Stomach (tissue), 4 donors: Measurements from ENCODE around the gene NKRF.

Experiments
- CTCF ChIP-seq, 7 experiments: fragments of 450-650 bp in 4 of 7; fragments of 200-600 bp in 3 of 7; sonication (generic) in 3 of 7; IDR thresholded peaks; one replicate each; pipeline ENCODE4 v1.5.1; 2016 to 2019; ENCODE audit warnings: antibody characterized with exemption in 7 of 7, control low read depth in 2 of 7, mild to moderate bottlenecking in 1 of 7
- EP300 ChIP-seq: sonication (generic); formaldehyde crosslinking; IDR thresholded peaks from one replicate; pipeline ENCODE4 v1.6.1; 2017; ENCODE audit warnings: antibody characterized with exemption
- POLR2A ChIP-seq, 4 donors: fragments of 450-650 bp; IDR thresholded peaks; one replicate each; pipeline ENCODE4 v1.6.1; 2016; ENCODE audit warnings: antibody characterized with exemption in 4 of 4, control low read depth in 2 of 4, mild to moderate bottlenecking in 1 of 4, moderate library complexity in 1 of 4
- POLR2AphosphoS5 ChIP-seq, 3 donors: sonication (generic); formaldehyde crosslinking; IDR thresholded peaks; one replicate each; pipeline ENCODE4 v1.6.1; 2016; ENCODE audit warnings: antibody characterized with exemption in 3 of 3

DNA sequence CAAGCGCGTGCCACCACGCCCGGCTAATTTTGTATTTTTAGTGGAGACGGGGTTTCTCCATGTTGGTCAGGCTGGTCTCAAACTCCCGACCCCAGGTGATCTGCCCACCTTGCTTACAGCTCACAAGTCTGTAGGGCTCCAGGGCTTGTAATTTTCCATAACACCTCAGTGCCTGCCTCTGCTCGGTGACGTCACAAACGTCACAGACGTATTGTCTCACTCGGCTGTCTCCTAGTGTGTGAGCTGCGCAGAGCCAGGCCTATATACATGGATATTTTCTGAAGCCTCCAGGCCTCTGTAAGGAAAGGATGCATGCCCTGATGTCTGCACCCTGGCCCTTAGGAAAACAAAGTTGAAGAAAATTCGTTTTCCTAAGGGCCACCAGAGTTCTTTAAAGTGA lies 8.6 kb upstream of the NKRF start:
- TF ChIP-seq CTCF (IDR thresholded peaks at IDR 0.05) = no peak
- no peak for TF ChIP-seq EP300
- TF ChIP-seq POLR2A (IDR thresholded peaks at IDR 0.05) = no peak
- no peak for TF ChIP-seq POLR2AphosphoS5 (IDR thresholded peaks at IDR 0.05)
